H1 (cell line): ENCODE data around the gene DEK. TPM values are rescaled to one million over a fixed set of nuclear protein-coding genes. Genes with fewer than 3 reads are reported as not detected.

Experiments
- CTCF ChIA-PET: fragments of 300-600 bp; sonication (Branson Sonifier 250); formaldehyde crosslinking; loops from one replicate; lab custom pipeline; 2021; ENCODE audit not compliant: partially characterized antibody; lab: Charles Lee
- POLR2A ChIA-PET: fragments of 300-600 bp; sonication (Branson Sonifier 250); formaldehyde crosslinking; loops from one replicate; lab custom pipeline; 2021; ENCODE audit warnings: inconsistent platforms; ENCODE audit not compliant: partially characterized antibody; lab: Charles Lee
- DNase-seq, 2 experiments: peaks; one replicate each; pipeline versions ENCODE4 v3.0.0 to v3.0.0-alpha.2; 2010 to 2022; ENCODE audit warnings: low spot score in 2 of 2, low read depth in 1 of 2, mixed read lengths in 1 of 2
- FAIRE-seq: peaks from 2 replicates; lab custom pipeline; 2011; peaks lifted over from hg19 to GRCh38; lab: Jason Lieb, UNC
- H2AFZ ChIP-seq: 2 replicates; pipeline ENCODE4 v1.8.1; 2012; ENCODE audit warnings: low read length, inconsistent platforms
- H2AK5ac ChIP-seq: 2 replicates; pipeline ENCODE4 v1.6.1; 2013; ENCODE audit warnings: low read depth, low read length
- H2BK120ac ChIP-seq: replicated peaks from 2 replicates; pipeline ENCODE3; 2013; ENCODE audit warnings: low read depth, low read length, inconsistent platforms
- H2BK12ac ChIP-seq: 2 replicates; pipeline ENCODE4 v1.6.1; 2013; ENCODE audit warnings: low read depth, low read length
- H2BK15ac ChIP-seq: 2 replicates; pipeline ENCODE4 v1.6.1; 2013; ENCODE audit warnings: low read length
- H2BK20ac ChIP-seq: 2 replicates; pipeline ENCODE4 v1.6.1; 2013; ENCODE audit warnings: low read length
- H2BK5ac ChIP-seq: 2 replicates; pipeline ENCODE4 v1.6.1; 2013; ENCODE audit warnings: low read depth, low read length
- H3K14ac ChIP-seq: 2 replicates; pipeline ENCODE4 v1.6.1; 2013; ENCODE audit warnings: inconsistent platforms; ENCODE audit not compliant: insufficient read length
- H3K18ac ChIP-seq: 2 replicates; pipeline ENCODE4 v1.6.1; 2013; ENCODE audit warnings: low read length; ENCODE audit errors: extremely low read depth
- H3K23ac ChIP-seq: 2 replicates; pipeline ENCODE4 v1.6.1; 2013; ENCODE audit warnings: inconsistent platforms; ENCODE audit not compliant: insufficient read length
- H3K23me2 ChIP-seq: 2 replicates; pipeline ENCODE4 v1.6.1; 2013; ENCODE audit warnings: low read depth, low read length
- H3K27ac ChIP-seq: 2 replicates; pipeline ENCODE4 v1.6.1; 2011; ENCODE audit warnings: low read depth, low read length, inconsistent platforms
- H3K27me3 ChIP-seq, 4 experiments: replicated peaks in 1 of 4; 1 replicate in 1 of 4; 2 replicates in 3 of 4; pipeline versions ENCODE4 v1.6.1 to v1.8.1; 2011 to 2013; ENCODE audit warnings: low read length in 3 of 4, mild to moderate bottlenecking in 3 of 4, inconsistent platforms in 2 of 4, mixed read lengths in 2 of 4, moderate library complexity in 1 of 4; ENCODE audit not compliant: control insufficient read depth in 3 of 4, insufficient read depth in 3 of 4; ENCODE audit errors: extremely low read depth in 1 of 4
- H3K36me3 ChIP-seq, 4 experiments: 2 replicates each; pipeline versions ENCODE4 v1.6.1 to v1.8.1; 2011 to 2013; ENCODE audit warnings: mild to moderate bottlenecking in 4 of 4, low read length in 3 of 4, moderate library complexity in 2 of 4, control low read depth in 1 of 4, inconsistent platforms in 1 of 4; ENCODE audit not compliant: insufficient read depth in 4 of 4, control insufficient read depth in 2 of 4
- H3K4ac ChIP-seq: replicated peaks from 2 replicates; pipeline ENCODE3; 2013; ENCODE audit warnings: low read length, low read depth, mixed read lengths, inconsistent platforms; ENCODE audit not compliant: insufficient read length
- H3K4me1 ChIP-seq, 4 experiments: replicated peaks in 1 of 4; 1 replicate in 1 of 4; 2 replicates in 3 of 4; pipeline versions ENCODE4 v1.6.1 to v1.8.1; 2011 to 2013; ENCODE audit warnings: low read length in 3 of 4, inconsistent platforms in 2 of 4, mixed read lengths in 1 of 4; ENCODE audit not compliant: insufficient read depth in 4 of 4, control insufficient read depth in 3 of 4
- H3K4me2 ChIP-seq, 2 experiments: 2 replicates each; pipeline versions ENCODE4 v1.6.1 to v1.8.1; 2011 to 2013; ENCODE audit warnings: low read depth in 2 of 2, low read length in 2 of 2, control low read depth in 1 of 2, inconsistent platforms in 1 of 2, mild to moderate bottlenecking in 1 of 2; ENCODE audit not compliant: insufficient read depth in 1 of 2
- H3K4me3 ChIP-seq, 4 experiments: fragments of 200-600, 300-600 bp in 1 of 4; sonication (generic), shearing (Covaris generic), sonication (Bioruptor Twin) in 1 of 4; 2 replicates each; pipeline versions ENCODE4 v1.5.1 to v1.8.1; 2011 to 2016; ENCODE audit warnings: low read length in 4 of 4, low read depth in 3 of 4, control low read depth in 2 of 4, inconsistent platforms in 2 of 4, mild to moderate bottlenecking in 2 of 4, mixed read lengths in 1 of 4, moderate library complexity in 1 of 4; ENCODE audit not compliant: insufficient read depth in 2 of 4; ENCODE audit errors: extremely low read depth in 1 of 4
- H3K56ac ChIP-seq: replicated peaks from 2 replicates; pipeline ENCODE3; 2013; ENCODE audit warnings: low read depth, mild to moderate bottlenecking, mixed read lengths, low read length, inconsistent platforms; ENCODE audit not compliant: insufficient read length
- H3K79me1 ChIP-seq: 2 replicates; pipeline ENCODE4 v1.6.1; 2013; ENCODE audit warnings: low read depth, low read length, control low read depth
- H3K79me2 ChIP-seq, 2 experiments: 2 replicates each; pipeline versions ENCODE4 v1.6.1 to v1.8.1; 2012 to 2013; ENCODE audit warnings: low read length in 2 of 2, mild to moderate bottlenecking in 2 of 2, inconsistent platforms in 1 of 2; ENCODE audit not compliant: insufficient read depth in 2 of 2, control insufficient read depth in 1 of 2
- H3K9ac ChIP-seq, 4 experiments: replicated peaks in 1 of 4; 1 replicate in 1 of 4; 2 replicates in 3 of 4; pipeline versions ENCODE4 v1.6.1 to v1.8.1; 2011 to 2013; ENCODE audit warnings: low read depth in 3 of 4, low read length in 3 of 4, control low read depth in 2 of 4, mild to moderate bottlenecking in 2 of 4, moderate library complexity in 2 of 4, inconsistent platforms in 1 of 4; ENCODE audit errors: extremely low read depth in 1 of 4
- H3K9me3 ChIP-seq, 2 experiments: 2 replicates each; pipeline versions ENCODE4 v1.6.1 to v1.8.1; 2012 to 2013; ENCODE audit warnings: mild to moderate bottlenecking in 2 of 2, moderate library complexity in 2 of 2, control low read depth in 1 of 2, inconsistent platforms in 1 of 2, low read depth in 1 of 2, low read length in 1 of 2, mixed read lengths in 1 of 2; ENCODE audit not compliant: insufficient read depth in 2 of 2
- H4K20me1 ChIP-seq, 2 experiments: replicated peaks in 1 of 2; 2 replicates each; pipeline versions ENCODE3 to v1.8.1; 2011 to 2013; ENCODE audit warnings: inconsistent platforms in 2 of 2, low read length in 2 of 2, mild to moderate bottlenecking in 1 of 2; ENCODE audit not compliant: insufficient read depth in 2 of 2, control insufficient read depth in 1 of 2
- H4K5ac ChIP-seq: 2 replicates; pipeline ENCODE4 v1.6.1; 2013; ENCODE audit warnings: low read length, low read depth, mixed read lengths, inconsistent platforms; ENCODE audit not compliant: insufficient read length
- H4K8ac ChIP-seq: 2 replicates; pipeline ENCODE4 v1.8.0; 2013; ENCODE audit warnings: mild to moderate bottlenecking, moderate library complexity, low read length, inconsistent platforms; ENCODE audit not compliant: insufficient read depth; ENCODE audit errors: extremely low read depth
- H4K91ac ChIP-seq: replicated peaks from 2 replicates; pipeline ENCODE3; 2013; ENCODE audit warnings: low read length, mixed read lengths, inconsistent platforms; ENCODE audit not compliant: insufficient read length
- EZH2 ChIP-seq: fragments of 200-600 bp; sonication (generic); IDR thresholded peaks from 2 replicates; pipeline ENCODE4 v1.7.1; 2012; ENCODE audit warnings: low read depth, mild to moderate bottlenecking, moderate library complexity, low read length, inconsistent platforms; ENCODE audit not compliant: severe bottlenecking
- FOSL1 ChIP-seq: IDR thresholded peaks from 2 replicates; pipeline ENCODE4 v1.6.1; 2011; ENCODE audit warnings: mild to moderate bottlenecking, low read depth, low read length, moderate library complexity; ENCODE audit not compliant: insufficient read depth
- KDM5A ChIP-seq: fragments of 200-600 bp; IDR thresholded peaks from 2 replicates; pipeline ENCODE4 v1.7.1; 2012; ENCODE audit warnings: mild to moderate bottlenecking, low read length, inconsistent platforms, mixed read lengths
- MAX ChIP-seq: IDR thresholded peaks from 2 replicates; pipeline ENCODE4 v1.6.1; 2012; ENCODE audit warnings: inconsistent platforms
- PHF8 ChIP-seq: fragments of 200-600 bp; sonication (generic); conservative IDR thresholded peaks from 2 replicates; pipeline ENCODE4 v1.7.1; 2012; ENCODE audit warnings: low read depth, mild to moderate bottlenecking, inconsistent platforms, low read length, moderate library complexity
- POU5F1 ChIP-seq: IDR thresholded peaks from 2 replicates; pipeline ENCODE4 v1.6.1; 2011; ENCODE audit warnings: low read depth, mild to moderate bottlenecking, low read length, moderate library complexity
- RAD21 ChIP-seq, 2 experiments: IDR thresholded peaks in 1 of 2; conservative IDR thresholded peaks in 1 of 2; 2 replicates each; pipeline ENCODE4 v1.6.1; 2011; ENCODE audit warnings: low read depth in 2 of 2, low read length in 2 of 2, improper control_type of control experiment in 1 of 2, inconsistent platforms in 1 of 2, mild to moderate bottlenecking in 1 of 2, moderate library complexity in 1 of 2
- RXRA ChIP-seq: IDR thresholded peaks from 2 replicates; pipeline ENCODE4 v1.6.1; 2011; ENCODE audit warnings: low read depth, mild to moderate bottlenecking, low read length, moderate library complexity; ENCODE audit not compliant: insufficient read depth
- SP2 ChIP-seq: IDR thresholded peaks from 2 replicates; pipeline ENCODE4 v1.6.1; 2012; ENCODE audit warnings: mild to moderate bottlenecking, low read length, inconsistent platforms
- SP4 ChIP-seq: IDR thresholded peaks from 2 replicates; pipeline ENCODE4 v1.6.1; 2012; ENCODE audit warnings: low read length, inconsistent platforms
- TAF7 ChIP-seq: optimal IDR thresholded peaks from 2 replicates; pipeline ENCODE3; 2011; ENCODE audit warnings: low read depth, mild to moderate bottlenecking, inconsistent platforms, low read length, moderate library complexity, borderline replicate concordance
- TBP ChIP-seq: IDR thresholded peaks from 2 replicates; pipeline ENCODE4 v1.6.1; 2011; ENCODE audit warnings: low read depth, low read length, improper control_type of control experiment
- TCF12 ChIP-seq: IDR thresholded peaks from 2 replicates; pipeline ENCODE4 v1.6.1; 2011; ENCODE audit warnings: low read depth, mild to moderate bottlenecking, low read length
- YY1 ChIP-seq: IDR thresholded peaks from 2 replicates; pipeline ENCODE4 v1.6.1; 2011; ENCODE audit warnings: low read depth, mild to moderate bottlenecking, low read length
- ZNF274 ChIP-seq: IDR thresholded peaks from 2 replicates; pipeline ENCODE4 v1.7.0; 2012; ENCODE audit warnings: low read length, borderline replicate concordance; ENCODE audit errors: extremely low read depth
- polyA plus RNA-seq, 7 experiments: library from polyadenylated mRNA; depleted of rRNA in 3 of 7; stranded (reverse) in 5 of 7; unstranded in 2 of 7; fragments of >200 nt in 5 of 7; fragments of 200-250 nt in 2 of 7; gene quantifications; 1 replicate in 5 of 7; 2 replicates in 1 of 7; 4 replicates in 1 of 7; pipeline versions ENCODE4 v1.2.1 to v1.2.3, GENCODE V29; 2011 to 2013; ENCODE audit warnings: missing spikeins in 2 of 7, mixed read lengths in 2 of 7
- total RNA-seq: library from RNA; stranded (reverse); fragmentation: NEBNext Ultra II Directional; extraction: Animal tissue kit (Norgen Biotek cat#: 25700); gene quantifications from 2 replicates; pipeline ENCODE4 v1.2.1, GENCODE V29; 2021

The DEK gene
- total and polyA plus RNA-seq, 2 of the 8 experiments (the other 6 are each of a cell fraction or from before 2014, with no cell fraction given), result 40.0 to 228 TPM

DNA sequence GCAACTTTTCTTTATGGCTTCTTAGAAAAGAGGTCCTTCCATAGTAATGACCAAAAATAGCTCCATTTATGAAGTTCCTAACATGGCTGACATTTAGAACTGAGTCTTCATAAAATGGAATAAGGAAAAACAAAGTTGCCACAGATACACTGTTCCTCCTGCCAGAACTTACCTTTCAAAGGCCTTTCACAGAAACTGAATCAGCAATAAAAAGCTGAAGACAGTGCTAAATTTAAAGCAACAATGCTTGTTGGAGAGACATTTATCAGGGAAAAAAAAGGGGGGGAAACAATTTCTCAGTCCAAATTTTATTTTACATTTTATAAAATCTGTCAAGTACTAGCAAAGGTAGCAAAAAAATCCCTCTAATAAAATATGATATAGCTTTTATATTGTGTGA is 17.3 kb downstream of the DEK start:
- Histone ChIP-seq H2AK5ac (no peak overlapping the region), H2BK15ac (no peak overlapping the region), H3K4me3 (no peak overlapping the region), H4K91ac (no peak overlapping the region), H3K27ac (no peak overlapping the region), H4K5ac (no peak overlapping the region), H3K79me2 (peaks cover 0 to 96% of the 10 kb centered on the region in 2 experiments; a peak in 2 of 4 replicates), H4K8ac (no peak overlapping the region), H3K4ac (no peak overlapping the region), H2BK12ac (no peak overlapping the region), H2BK5ac (no peak overlapping the region), H3K9me3 (no peaks in the 10 kb centered on the region), H3K27me3 (no peaks in the 10 kb centered on the region), H2AFZ (no peak overlapping the region), H3K36me3 (peaks cover 14 to 95% (median 57%) of the 10 kb centered on the region in 4 experiments), H3K79me1 (peaks cover 4% of the 10 kb centered on the region; the same call in 1 of the 2 replicates), H3K23me2 (no peaks in the 10 kb centered on the region), H3K9ac (no peak overlapping the region), H2BK120ac (no peak overlapping the region), H3K56ac (no peak overlapping the region), H3K14ac (no peak overlapping the region), H3K4me2 (no peak overlapping the region), H4K20me1 (peaks cover 0 to 7% of the 10 kb centered on the region in 2 experiments), H3K4me1 (no peaks in the 10 kb centered on the region), H2BK20ac (no peak overlapping the region), H3K23ac (no peak overlapping the region), H3K18ac (no peak overlapping the region)
- DNase-seq (no peak), FAIRE-seq (no peak)
- POLR2A ChIA-PET, result interaction anchor here (0.9 to 2.7 kb wide), 6 partner anchors 11 to 80 kb away, joined by 3 to 6 read pairs (median 4); no protein-coding TSS in a partner anchor
- CTCF ChIA-PET, result interaction anchor here (0.6 to 1.8 kb wide), 4 partner anchors 20 to 481 kb away, joined by 3 to 5 read pairs (median 3); no protein-coding TSS in a partner anchor
- TF ChIP-seq KDM5A (no peak), RAD21 (IDR thresholded peaks at IDR 0.05 in 1 of 2, conservative IDR thresholded peaks at IDR 0.05 in 1 of 2; ENCODE audit: low read depth in 2 of 2, low read length in 2 of 2) (no peak), YY1 (no peak), TAF7 (no peak), MAX (no peak), PHF8 (no peak), SP4 (no peak), TBP (no peak), RXRA (no peak), TCF12 (no peak), EZH2 (no peak), FOSL1 (no peak), SP2 (no peak), POU5F1 (no peak), ZNF274 (no peak)
